ENCODE results near the gene TTC7B.
A peak's percentile ranks its signal among the peaks of the same experiment; 100 is the strongest.

TTC7B gene

GRCh38 chr14:90570461-90570860, 245.8 kb downstream of the TTC7B start:
- peak; percentile 27 for DNase-seq (ENCODE audit: low read depth)
- H3K4me3 ChIP-seq (ENCODE audit: low read depth, low read length) = no peak overlapping the region
- TF ChIP-seq, protein P1, sequence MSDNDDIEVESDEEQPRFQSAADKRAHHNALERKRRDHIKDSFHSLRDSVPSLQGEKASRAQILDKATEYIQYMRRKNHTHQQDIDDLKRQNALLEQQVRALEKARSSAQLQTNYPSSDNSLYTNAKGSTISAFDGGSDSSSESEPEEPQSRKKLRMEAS (IDR thresholded peaks at IDR 0.05; ENCODE audit: low read depth, low read length) = no peak
- TF ChIP-seq MYC (IDR thresholded peaks at IDR 0.05; ENCODE audit: low read depth, low read length) = no peak
- TF ChIP-seq CTCF (IDR thresholded peaks at IDR 0.05; ENCODE audit: low read depth, low read length) = no peak
- no peak for TF ChIP-seq POLR2A (IDR thresholded peaks at IDR 0.05; ENCODE audit: extremely low read depth, insufficient read length)

- H3K4me3 ChIP-seq (ENCODE audit: low read depth, low read length) = no peak overlapping the region
- no peak for DNase-seq (ENCODE audit: low read depth)
- TF ChIP-seq CTCF (IDR thresholded peaks at IDR 0.05; ENCODE audit: low read depth, low read length) = no peak
- no peak for TF ChIP-seq MYC (IDR thresholded peaks at IDR 0.05; ENCODE audit: low read depth, low read length)
- TF ChIP-seq, protein P1 (IDR thresholded peaks at IDR 0.05; ENCODE audit: low read depth, low read length) = no peak
- no peak for TF ChIP-seq POLR2A (IDR thresholded peaks at IDR 0.05; ENCODE audit: extremely low read depth, insufficient read length)
Observed at GRCh38 chr14:90569606-90570387, 246.4 kb downstream of the TTC7B start.

DNA sequence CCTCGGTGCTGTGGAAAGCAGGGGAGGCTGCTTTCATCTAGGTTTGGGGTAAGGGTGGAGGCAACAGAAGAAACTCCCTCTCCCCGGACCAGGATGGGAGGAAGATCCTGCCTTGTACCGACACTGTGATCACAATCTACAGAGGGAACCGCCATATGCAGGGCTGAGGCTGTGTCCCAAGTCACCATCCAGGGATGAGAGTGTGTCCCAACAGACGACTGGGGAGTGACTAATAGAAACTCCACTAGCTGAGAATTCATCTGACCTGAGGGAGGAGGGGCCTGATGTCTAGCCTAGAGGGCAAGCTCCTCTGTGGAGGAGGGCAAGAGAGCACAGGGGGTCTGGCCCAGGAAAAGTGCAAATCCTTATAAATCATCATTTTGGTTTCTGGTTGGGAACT, 247.0 kb downstream of the TTC7B start:
- H3K4me3 ChIP-seq (ENCODE audit: low read depth, low read length) = no peak overlapping the region
- no peak for DNase-seq (ENCODE audit: low read depth)
- TF ChIP-seq MYC (IDR thresholded peaks at IDR 0.05; ENCODE audit: low read depth, low read length) (no peak), POLR2A (IDR thresholded peaks at IDR 0.05; ENCODE audit: extremely low read depth, insufficient read length) (no peak), CTCF (IDR thresholded peaks at IDR 0.05; ENCODE audit: low read depth, low read length) (no peak)
- TF ChIP-seq, protein P1 (IDR thresholded peaks at IDR 0.05; ENCODE audit: low read depth, low read length) = no peak

DNA sequence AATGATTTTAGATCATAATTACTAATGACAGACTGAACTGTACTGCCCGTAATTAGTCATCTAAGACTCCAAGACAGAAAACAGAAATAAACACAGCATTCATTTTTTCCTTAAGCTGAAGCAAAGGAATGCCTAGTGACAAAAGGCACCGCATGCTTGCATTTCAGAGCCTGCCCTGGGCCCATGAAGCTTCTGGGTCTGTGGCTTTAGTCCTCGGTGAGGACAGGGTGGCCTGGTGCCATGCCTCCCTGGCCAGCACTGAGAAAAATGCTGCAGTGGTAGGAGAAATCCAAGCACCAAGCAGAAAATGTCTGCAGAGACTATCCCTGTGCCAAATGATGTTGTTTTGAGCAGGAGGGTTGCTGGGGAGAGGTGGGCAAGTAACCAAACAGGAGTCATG, 247.8 kb downstream of the TTC7B start:
- TF ChIP-seq CTCF (IDR thresholded peaks at IDR 0.05; ENCODE audit: low read depth, low read length) (no peak), MYC (IDR thresholded peaks at IDR 0.05; ENCODE audit: low read depth, low read length) (no peak), POLR2A (IDR thresholded peaks at IDR 0.05; ENCODE audit: extremely low read depth, insufficient read length) (no peak)
- TF ChIP-seq, protein P1 (IDR thresholded peaks at IDR 0.05; ENCODE audit: low read depth, low read length) = no peak
- no peak for DNase-seq (ENCODE audit: low read depth)

DNA sequence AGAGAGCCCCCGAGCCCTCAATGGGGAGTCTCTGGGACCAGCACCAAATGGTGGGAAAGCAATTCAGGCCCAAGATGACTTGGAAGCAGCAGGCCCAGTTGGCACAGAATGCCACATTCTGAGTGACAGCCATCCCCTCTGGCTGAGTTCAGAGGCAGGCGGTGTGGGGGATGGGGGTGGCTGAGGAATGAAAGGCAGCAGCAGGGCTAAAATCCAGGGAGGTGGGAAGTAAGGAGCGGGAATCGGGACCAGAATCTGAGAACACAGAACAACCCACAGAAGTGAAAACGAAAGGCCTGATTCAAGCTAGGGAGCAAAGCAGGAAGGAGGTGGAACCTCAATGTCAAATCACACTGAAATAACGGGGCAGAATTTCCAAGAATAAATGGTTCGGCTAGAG, 248.2 kb downstream of the TTC7B start:
- DNase-seq (ENCODE audit: low read depth) = no peak
- TF ChIP-seq MYC (IDR thresholded peaks at IDR 0.05; ENCODE audit: low read depth, low read length) (no peak), CTCF (IDR thresholded peaks at IDR 0.05; ENCODE audit: low read depth, low read length) (no peak)
- TF ChIP-seq, protein P1 (IDR thresholded peaks at IDR 0.05; ENCODE audit: low read depth, low read length) = no peak
- no peak overlapping the region for H3K4me3 ChIP-seq (ENCODE audit: low read depth, low read length)

More for the DNA sequence above, 247.8 kb downstream of the TTC7B start:
- no peak overlapping the region for H3K4me3 ChIP-seq (ENCODE audit: low read depth, low read length)

Measured in NB4 (cell line).